Keratinocyte (primary cell): ENCODE results near the gene GRIA4. TPM values are rescaled to one million over a fixed set of nuclear protein-coding genes. Genes with fewer than 3 reads are reported as not detected.

Source experiments
- DNase-seq: peaks from one replicate; pipeline ENCODE4 v3.0.0-alpha.2; 2011; ENCODE audit warnings: low read depth, missing footprints, low spot score
- FAIRE-seq: peaks from 2 replicates; lab custom pipeline; 2011; peaks lifted over from hg19 to GRCh38; lab: Jason Lieb, UNC
- H2AFZ ChIP-seq: 2 replicates; pipeline ENCODE4 v1.6.0; 2012; ENCODE audit warnings: low read length, control low read depth, inconsistent platforms; ENCODE audit not compliant: control insufficient read depth
- H3K27ac ChIP-seq: 2 replicates; pipeline ENCODE4 v1.5.1; 2011; ENCODE audit warnings: low read length; ENCODE audit not compliant: control insufficient read depth, insufficient read depth
- H3K27me3 ChIP-seq: 3 replicates; pipeline ENCODE4 v1.6.0; 2011; ENCODE audit warnings: low read length; ENCODE audit not compliant: control insufficient read depth, insufficient read depth; ENCODE audit errors: extremely low read depth
- H3K36me3 ChIP-seq, 2 experiments: 2 replicates in 1 of 2; 3 replicates in 1 of 2; pipeline ENCODE4 v1.5.1; 2011; ENCODE audit warnings: low read length in 2 of 2, mild to moderate bottlenecking in 1 of 2; ENCODE audit not compliant: control insufficient read depth in 2 of 2, insufficient read depth in 2 of 2; ENCODE audit errors: extremely low read depth in 1 of 2
- H3K4me1 ChIP-seq: 3 replicates; pipeline ENCODE4 v1.5.1; 2011; ENCODE audit warnings: low read length; ENCODE audit not compliant: control insufficient read depth, insufficient read depth; ENCODE audit errors: extremely low read depth
- H3K4me2 ChIP-seq: 3 replicates; pipeline ENCODE4 v1.6.0; 2011; ENCODE audit warnings: low read depth, low read length; ENCODE audit not compliant: control insufficient read depth, insufficient read depth; ENCODE audit errors: extremely low read depth
- H3K4me3 ChIP-seq, 3 experiments: fragments of 200-600 bp in 1 of 3; sonication (generic) in 1 of 3; 2 replicates in 2 of 3; 3 replicates in 1 of 3; pipeline ENCODE4 v1.5.1; 2011 to 2016; ENCODE audit warnings: low read length in 3 of 3, mild to moderate bottlenecking in 3 of 3, control low read depth in 2 of 3, inconsistent platforms in 1 of 3, low read depth in 1 of 3, mixed read lengths in 1 of 3, mixed run types in 1 of 3, moderate library complexity in 1 of 3; ENCODE audit not compliant: control insufficient read depth in 2 of 3, insufficient read depth in 2 of 3; ENCODE audit errors: extremely low read depth in 1 of 3
- H3K79me2 ChIP-seq: 2 replicates; pipeline ENCODE4 v1.6.0; 2012; ENCODE audit warnings: low read length; ENCODE audit not compliant: control insufficient read depth, insufficient read depth
- H3K9ac ChIP-seq: 3 replicates; pipeline ENCODE4 v1.6.0; 2011; ENCODE audit warnings: low read length; ENCODE audit not compliant: control insufficient read depth, insufficient read depth; ENCODE audit errors: extremely low read depth
- H3K9me1 ChIP-seq: 3 replicates; pipeline ENCODE4 v1.6.0; 2011; ENCODE audit warnings: low read length; ENCODE audit not compliant: control insufficient read depth, insufficient read depth; ENCODE audit errors: extremely low read depth
- H3K9me3 ChIP-seq: 2 replicates; pipeline ENCODE4 v1.5.1; 2012; ENCODE audit warnings: low read depth, low read length; ENCODE audit not compliant: control insufficient read depth
- H4K20me1 ChIP-seq: 3 replicates; pipeline ENCODE4 v1.6.0; 2011; ENCODE audit warnings: low read length; ENCODE audit not compliant: control insufficient read depth, insufficient read depth; ENCODE audit errors: extremely low read depth
- CTCF ChIP-seq, 3 experiments: IDR thresholded peaks in 1 of 3; conservative IDR thresholded peaks in 1 of 3; optimal IDR thresholded peaks in 1 of 3; 2 replicates in 2 of 3; 3 replicates in 1 of 3; pipeline versions ENCODE3 to v1.5.1; 2011; ENCODE audit warnings: low read length in 3 of 3, mild to moderate bottlenecking in 3 of 3, moderate library complexity in 2 of 3, control low read depth in 1 of 3, inconsistent platforms in 1 of 3; ENCODE audit not compliant: insufficient read depth in 2 of 3; ENCODE audit errors: extremely low read depth in 1 of 3
- EZH2 ChIP-seq: IDR thresholded peaks from one replicate; pipeline ENCODE4 v1.6.1; 2012; ENCODE audit warnings: inconsistent platforms, mild to moderate bottlenecking, low read length, moderate library complexity
- dilution Hi-C: fragments of 300-500 bp; cut with MboI; formaldehyde crosslinking; loops from one replicate; pipeline ENCODE4 v1.7.0; 2020; ENCODE audit warnings: low sequenced_read_pairs; ENCODE audit not compliant: extremely low pct_ligation_motif_present
- polyA plus RNA-seq, 5 experiments: library from polyadenylated mRNA; depleted of rRNA in 3 of 5; stranded (reverse) in 3 of 5; stranded (forward) in 1 of 5; unstranded in 1 of 5; fragments of >200 nt; gene quantifications; 1 replicate in 1 of 5; 2 replicates in 3 of 5; 3 replicates in 1 of 5; pipeline versions ENCODE4 v1.2.1 to v1.2.3, GENCODE V29; 2011 to 2012; ENCODE audit warnings: missing spikeins in 2 of 5, low read depth in 1 of 5, low replicate concordance in 1 of 5

Gene GRIA4
- polyA plus RNA-seq, 1 donor (not counting 4 experiments of a cell fraction or from before 2014, with no cell fraction given): not detected

- FAIRE-seq (no peak), DNase-seq (no peak)
- Histone ChIP-seq H3K9me3 (no peaks in the 10 kb centered on the region), H3K4me1 (no peaks in the 10 kb centered on the region), H3K9me1 (no peaks in the 10 kb centered on the region), H2AFZ (no peak overlapping the region), H3K27me3 (no peaks in the 10 kb centered on the region), H3K27ac (no peak overlapping the region), H3K9ac (no peak overlapping the region), H4K20me1 (no peaks in the 10 kb centered on the region), H3K79me2 (no peaks in the 10 kb centered on the region), H3K36me3 (no peaks in the 10 kb centered on the region), H3K4me3 (no peak overlapping the region), H3K4me2 (no peak overlapping the region)
- TF ChIP-seq EZH2: no peak
- no peak for TF ChIP-seq CTCF (optimal IDR thresholded peaks at IDR 0.05 in 1 of 3, IDR thresholded peaks at IDR 0.05 in 1 of 3, conservative IDR thresholded peaks at IDR 0.05 in 1 of 3; ENCODE audit: extremely low read depth in 1 of 3, insufficient read depth in 2 of 3, low read length in 3 of 3)
- dilution Hi-C loops: no loop called here
Observed at GRCh38 chr11:105697291-105697690, 87.4 kb downstream of the GRIA4 start.

- dilution Hi-C loops: no loop called here
- DNase-seq (no peak), FAIRE-seq (no peak)
- no peak overlapping the region for H3K9ac ChIP-seq
- H2AFZ ChIP-seq: no peak overlapping the region
- H3K9me1 ChIP-seq: no peaks in the 10 kb centered on the region
- no peaks in the 10 kb centered on the region for H4K20me1 ChIP-seq
- no peak overlapping the region for H3K4me2 ChIP-seq
- no peaks in the 10 kb centered on the region for H3K36me3 ChIP-seq
- H3K9me3 ChIP-seq: no peaks in the 10 kb centered on the region
- no peaks in the 10 kb centered on the region for H3K4me1 ChIP-seq
- no peak overlapping the region for H3K4me3 ChIP-seq
- H3K79me2 ChIP-seq: no peaks in the 10 kb centered on the region
- no peaks in the 10 kb centered on the region for H3K27me3 ChIP-seq
- H3K27ac ChIP-seq: no peak overlapping the region
- TF ChIP-seq CTCF (optimal IDR thresholded peaks at IDR 0.05 in 1 of 3, IDR thresholded peaks at IDR 0.05 in 1 of 3, conservative IDR thresholded peaks at IDR 0.05 in 1 of 3; ENCODE audit: extremely low read depth in 1 of 3, insufficient read depth in 2 of 3, low read length in 3 of 3) (no peak), EZH2 (no peak)
Observed at GRCh38 chr11:105699203-105699602, 89.3 kb downstream of the GRIA4 start.
